Esophagus (tissue), 2 donors: ENCODE data around the gene PDE11A. TPM values are rescaled to one million over a fixed set of nuclear protein-coding genes. Genes with fewer than 3 reads are reported as not detected.

Experiments used
- H3K27ac ChIP-seq, 2 donors: one replicate each; pipeline ENCODE4 v1.5.1; 2013; ENCODE audit warnings: low read depth in 2 of 2, mild to moderate bottlenecking in 2 of 2, inconsistent platforms in 1 of 2, low read length in 1 of 2, moderate library complexity in 1 of 2
- H3K27me3 ChIP-seq, 2 donors: one replicate each; pipeline ENCODE4 v1.6.1; 2013; ENCODE audit warnings: low read length in 2 of 2, control low read depth in 1 of 2, mild to moderate bottlenecking in 1 of 2; ENCODE audit not compliant: insufficient read depth in 2 of 2, control insufficient read depth in 1 of 2
- H3K36me3 ChIP-seq, 2 donors: one replicate each; pipeline ENCODE4 v1.6.1; 2013; ENCODE audit warnings: low read length in 1 of 2; ENCODE audit not compliant: control insufficient read depth in 2 of 2, insufficient read depth in 2 of 2
- H3K4me1 ChIP-seq, 2 donors: one replicate each; pipeline ENCODE4 v1.6.1; 2013; ENCODE audit warnings: low read length in 1 of 2; ENCODE audit not compliant: control insufficient read depth in 2 of 2, insufficient read depth in 2 of 2
- H3K4me3 ChIP-seq, 2 donors: one replicate each; pipeline ENCODE4 v1.5.1; 2013; ENCODE audit warnings: low read length in 2 of 2, mild to moderate bottlenecking in 2 of 2, low read depth in 1 of 2, moderate library complexity in 1 of 2
- H3K9me3 ChIP-seq, 2 donors: one replicate each; pipeline ENCODE4 v1.6.1; 2013; ENCODE audit warnings: mild to moderate bottlenecking in 2 of 2, low read depth in 1 of 2, low read length in 1 of 2, moderate library complexity in 1 of 2; ENCODE audit not compliant: control insufficient read depth in 2 of 2, insufficient read depth in 1 of 2
- WGBS, 2 donors: extraction: QIAGEN DNeasy Blood & Tissue Kit; methylation state at CpG; one replicate each; pipeline ENCODE4 v1.1.7; 2013; 5-methylcytosine and 5-hydroxymethylcytosine counted together
- polyA plus RNA-seq, 2 donors: library from polyadenylated mRNA; stranded (reverse); fragments of 200-250 nt; gene quantifications; one replicate each; pipeline ENCODE4 v1.2.3, GENCODE V29; 2013
- donor health status: healthy with polysubstance abuse.
- donor health status: Bipolar disorder and iron deficiency.

The PDE11A gene
- polyA plus RNA-seq, 2 donors = not detected

DNA sequence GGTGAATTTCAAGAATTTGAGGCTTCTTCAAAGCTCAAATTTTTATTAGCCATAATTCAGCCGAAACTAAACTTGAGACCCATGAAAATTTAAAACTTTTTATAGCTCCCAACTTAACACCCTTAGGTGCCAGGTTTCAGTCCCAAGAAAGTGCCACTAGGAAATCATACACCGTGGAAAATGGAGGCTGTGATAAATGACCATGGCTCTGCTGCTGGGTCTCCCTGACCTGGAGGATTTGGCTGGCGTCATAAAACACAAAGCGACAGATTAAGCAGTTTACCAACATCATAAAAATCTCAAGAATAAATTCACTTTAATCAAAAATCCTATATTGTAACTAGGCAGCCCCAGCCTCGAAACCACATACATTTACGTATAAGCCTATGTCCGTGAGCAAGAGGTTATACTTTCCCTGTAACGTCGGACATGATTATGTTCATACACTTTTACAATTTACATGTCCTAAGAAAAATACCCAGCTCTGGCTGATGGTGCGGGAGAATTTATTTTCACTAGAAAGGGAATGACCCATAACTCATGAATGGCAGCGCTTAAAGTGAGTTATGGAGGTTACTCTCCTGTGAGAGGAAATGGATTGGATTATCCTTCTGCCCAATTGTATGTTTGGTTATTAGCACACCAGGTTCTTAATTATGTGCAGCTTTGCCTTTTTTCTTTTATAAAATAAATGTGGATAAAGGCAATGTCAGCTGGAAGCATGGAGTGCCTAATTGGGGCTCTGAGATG is 350.6 kb downstream of the PDE11A start:
- H3K27me3 ChIP-seq = no peaks in the 10 kb centered on the region
- WGBS, 2 donors = 82% methylated on average over 11 of the region's 11 CpGs
- H3K36me3 ChIP-seq = no peaks in the 10 kb centered on the region

DNA sequence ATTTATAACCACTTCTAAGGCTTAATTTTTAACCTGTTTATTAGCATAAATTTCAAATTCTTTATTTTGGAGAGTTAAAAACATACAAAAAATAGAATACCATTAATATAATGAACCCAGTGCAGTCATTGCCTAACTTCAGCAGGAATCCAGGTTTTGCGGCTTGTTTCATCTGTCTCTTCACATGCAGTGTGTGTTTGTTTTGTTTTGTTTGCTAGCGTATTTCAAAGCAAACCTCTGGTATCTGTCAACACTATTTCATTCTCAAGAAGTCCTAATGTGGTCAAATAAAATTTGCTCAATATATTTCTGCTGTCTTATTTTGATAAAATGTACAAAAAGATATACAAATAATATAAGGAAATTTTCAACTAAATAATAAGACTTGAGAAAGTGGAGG is 351.5 kb downstream of the PDE11A start:
- 94% methylated on average over 2 of the region's 2 CpGs for WGBS, 2 donors

More for the DNA sequence above, 350.6 kb downstream of the PDE11A start:
- Histone ChIP-seq H3K4me3 (no peak overlapping the region), H3K27ac (no peak overlapping the region), H3K4me1 (no peaks in the 10 kb centered on the region), H3K9me3 (no peaks in the 10 kb centered on the region)

DNA sequence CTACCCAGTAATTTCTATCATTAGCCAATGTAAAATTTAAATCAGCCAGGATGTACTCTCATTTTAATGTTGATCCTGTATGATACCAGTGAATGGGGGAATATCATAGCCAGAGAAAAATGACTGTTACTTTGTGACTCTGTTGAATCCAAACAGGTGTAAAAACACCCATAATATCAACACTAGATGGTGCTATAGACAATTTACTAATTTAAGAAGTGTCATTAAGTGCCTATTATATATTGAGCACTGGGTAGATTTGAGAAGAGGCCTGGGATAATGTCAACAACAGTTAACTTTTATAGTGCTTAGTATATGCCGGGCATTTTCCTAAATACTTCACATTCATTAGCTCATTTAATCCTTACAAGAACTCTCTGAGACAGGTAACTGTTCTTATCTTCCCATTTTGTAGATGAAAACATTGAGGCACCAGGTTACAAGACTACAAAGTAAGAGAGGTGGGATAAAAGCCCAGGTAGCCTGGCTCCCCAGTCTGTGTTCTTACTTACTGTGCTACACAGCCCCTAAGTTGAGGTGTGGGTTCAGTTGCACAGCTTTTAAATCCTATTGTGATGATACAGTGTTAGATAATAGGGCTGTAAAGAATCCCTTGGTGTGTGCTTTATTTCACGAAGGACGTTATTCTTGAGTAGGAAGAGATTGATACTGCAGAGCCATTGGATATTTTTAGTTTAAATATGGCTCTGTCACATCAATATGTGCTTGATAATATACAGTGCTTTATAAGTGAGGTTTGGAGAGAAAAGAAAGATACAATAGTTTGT is 354.6 kb downstream of the PDE11A start:
- Histone ChIP-seq H3K4me3 (no peak overlapping the region), H3K9me3 (no peaks in the 10 kb centered on the region), H3K27ac (no peak overlapping the region), H3K27me3 (no peaks in the 10 kb centered on the region), H3K36me3 (no peaks in the 10 kb centered on the region), H3K4me1 (no peaks in the 10 kb centered on the region)
- WGBS, 2 donors = 82% methylated on average over 3 of the region's 3 CpGs

More for the DNA sequence above, 351.5 kb downstream of the PDE11A start:
- Histone ChIP-seq H3K4me1 (no peaks in the 10 kb centered on the region), H3K36me3 (no peaks in the 10 kb centered on the region), H3K4me3 (no peak overlapping the region), H3K9me3 (no peaks in the 10 kb centered on the region), H3K27ac (no peak overlapping the region), H3K27me3 (no peaks in the 10 kb centered on the region)

DNA sequence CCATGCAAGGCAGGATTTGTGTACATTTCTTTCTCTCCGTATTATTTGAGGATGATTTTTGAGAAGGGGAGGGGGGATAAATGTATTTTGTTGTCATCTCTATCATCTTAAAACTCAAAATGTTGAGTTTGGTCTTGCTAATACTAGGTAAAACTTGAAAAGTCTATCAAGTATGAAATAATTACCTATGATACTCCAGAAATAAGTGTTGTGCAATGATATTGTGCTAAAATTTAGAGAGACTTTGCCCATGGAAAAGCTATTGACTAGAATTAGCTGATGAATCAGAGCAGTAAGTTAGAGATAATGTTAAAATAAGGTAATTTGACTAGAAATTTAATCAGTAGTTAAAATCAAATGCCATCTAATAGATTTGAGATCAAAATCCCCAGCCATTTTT is 356.1 kb downstream of the PDE11A start:
- 92 to 100% methylated on average over 1 of the region's 1 CpG for WGBS, 2 donors
- Histone ChIP-seq H3K4me1 (no peaks in the 10 kb centered on the region), H3K27me3 (no peaks in the 10 kb centered on the region), H3K4me3 (no peak overlapping the region), H3K36me3 (no peaks in the 10 kb centered on the region), H3K9me3 (no peaks in the 10 kb centered on the region), H3K27ac (no peak overlapping the region)

DNA sequence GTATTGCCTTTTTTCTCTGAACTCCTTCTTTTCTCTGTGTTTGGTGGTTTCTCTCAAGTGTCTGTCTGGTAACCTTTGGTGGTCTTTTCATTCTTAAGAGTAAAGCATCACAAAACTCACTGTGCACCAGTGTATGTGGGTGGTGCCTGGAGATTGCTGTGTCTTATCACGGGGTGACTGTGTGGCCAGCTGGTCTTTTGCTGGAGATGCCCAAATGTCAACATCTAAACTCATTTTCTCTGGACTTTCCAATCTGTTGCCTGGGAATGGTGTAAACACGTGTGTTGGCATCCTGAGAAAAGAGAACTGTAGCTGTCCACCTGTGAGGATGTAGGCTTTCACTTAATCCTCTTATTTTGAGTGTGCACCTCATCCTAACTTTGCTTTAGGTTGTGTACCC is 356.8 kb downstream of the PDE11A start:
- no peaks in the 10 kb centered on the region for H3K36me3 ChIP-seq
- no peaks in the 10 kb centered on the region for H3K9me3 ChIP-seq
- H3K4me3 ChIP-seq = no peak overlapping the region
- WGBS, 2 donors = 65 to 73% methylated on average over 2 of the region's 2 CpGs
- no peaks in the 10 kb centered on the region for H3K27me3 ChIP-seq
- H3K27ac ChIP-seq = no peak overlapping the region
- no peaks in the 10 kb centered on the region for H3K4me1 ChIP-seq

DNA sequence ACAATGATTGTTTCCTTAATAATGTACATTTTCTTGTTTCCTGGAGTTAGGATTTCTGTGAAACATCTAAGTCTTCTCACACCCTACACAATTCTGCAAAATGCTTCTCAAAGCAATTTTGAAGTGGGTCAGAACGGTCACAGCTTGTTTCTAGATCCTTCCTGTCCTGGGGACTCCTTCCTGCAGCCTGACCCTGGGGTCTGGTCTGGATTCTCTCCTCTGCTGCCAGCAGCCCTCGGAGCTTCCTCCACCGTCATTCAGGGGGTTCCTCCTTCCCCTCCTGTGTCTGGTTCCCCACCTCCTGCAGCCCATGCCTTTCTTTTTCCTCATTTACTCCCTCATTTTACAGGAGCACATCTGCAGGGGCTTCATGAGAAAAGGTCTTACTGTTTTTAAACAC is 357.9 kb downstream of the PDE11A start:
- H3K36me3 ChIP-seq = no peaks in the 10 kb centered on the region
- H3K9me3 ChIP-seq = no peaks in the 10 kb centered on the region
- H3K4me3 ChIP-seq = no peak overlapping the region
- H3K4me1 ChIP-seq = no peaks in the 10 kb centered on the region
- no peak overlapping the region for H3K27ac ChIP-seq
- WGBS, 2 donors = 49 to 61% methylated on average over 3 of the region's 3 CpGs
- H3K27me3 ChIP-seq = no peaks in the 10 kb centered on the region

DNA sequence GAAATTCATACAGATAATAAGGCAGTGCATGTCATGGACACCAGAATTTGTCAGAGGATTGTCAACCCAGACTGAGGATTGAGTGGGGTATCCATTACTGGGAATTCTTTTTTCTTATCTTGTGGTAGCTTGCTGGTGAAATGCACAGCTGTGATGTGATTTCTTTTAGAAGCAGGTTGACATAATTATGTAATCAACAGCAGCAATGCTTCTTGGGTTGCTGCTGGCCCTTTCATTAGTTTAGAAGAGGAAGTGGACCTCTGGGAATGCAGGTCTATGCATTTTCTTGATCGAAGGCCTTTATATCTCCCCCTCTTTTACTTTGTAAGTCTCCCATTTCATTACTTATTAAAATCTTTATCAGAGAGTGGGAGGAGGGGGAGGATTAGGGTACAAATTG is 360.1 kb downstream of the PDE11A start:
- Histone ChIP-seq H3K36me3 (no peaks in the 10 kb centered on the region), H3K4me1 (no peaks in the 10 kb centered on the region), H3K4me3 (no peak overlapping the region), H3K9me3 (no peaks in the 10 kb centered on the region), H3K27me3 (no peaks in the 10 kb centered on the region), H3K27ac (no peak overlapping the region)
- WGBS, 2 donors = 38 to 69% methylated on average over 1 of the region's 1 CpG

DNA sequence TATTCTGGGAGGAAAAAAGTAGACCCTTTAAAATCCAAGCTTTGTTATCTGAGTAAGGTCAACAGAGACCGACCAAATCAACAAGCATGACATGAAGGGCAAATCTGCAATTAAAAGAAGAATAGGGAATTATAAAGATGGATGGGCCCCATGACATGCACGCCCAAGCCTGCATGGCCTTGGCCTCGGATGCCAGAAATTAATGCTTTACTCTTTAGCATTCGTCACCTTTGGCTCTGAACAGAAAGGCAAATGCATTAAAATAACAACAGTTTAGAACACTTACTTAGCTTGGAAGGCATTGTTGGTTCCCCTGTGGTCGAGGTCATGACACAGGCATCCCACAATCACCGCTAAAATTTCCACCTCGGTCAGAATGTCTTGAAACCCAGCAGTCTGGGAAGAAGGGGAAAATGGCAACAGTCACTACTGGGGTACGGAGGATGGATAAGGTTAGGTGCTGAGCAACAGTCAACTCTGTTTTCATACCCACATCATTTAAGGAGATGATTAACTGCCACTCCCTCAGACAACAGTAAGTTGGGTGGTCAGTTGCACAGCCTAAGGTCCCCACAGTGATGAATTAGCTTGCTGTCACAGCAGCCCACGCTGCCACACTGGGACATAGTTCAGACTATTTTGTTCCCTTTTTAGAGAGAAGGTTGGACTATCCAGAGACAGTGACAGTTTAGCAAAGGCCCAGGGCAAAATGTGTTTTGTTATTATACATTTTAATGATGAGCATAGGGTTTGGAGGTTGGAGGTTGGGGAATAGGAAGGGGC is 360.9 kb downstream of the PDE11A start:
- Histone ChIP-seq H3K36me3 (no peaks in the 10 kb centered on the region), H3K4me1 (no peaks in the 10 kb centered on the region), H3K9me3 (no peaks in the 10 kb centered on the region), H3K4me3 (no peak overlapping the region), H3K27ac (no peak overlapping the region), H3K27me3 (no peaks in the 10 kb centered on the region)
- WGBS, 2 donors = 56 to 67% methylated on average over 9 of the region's 9 CpGs

DNA sequence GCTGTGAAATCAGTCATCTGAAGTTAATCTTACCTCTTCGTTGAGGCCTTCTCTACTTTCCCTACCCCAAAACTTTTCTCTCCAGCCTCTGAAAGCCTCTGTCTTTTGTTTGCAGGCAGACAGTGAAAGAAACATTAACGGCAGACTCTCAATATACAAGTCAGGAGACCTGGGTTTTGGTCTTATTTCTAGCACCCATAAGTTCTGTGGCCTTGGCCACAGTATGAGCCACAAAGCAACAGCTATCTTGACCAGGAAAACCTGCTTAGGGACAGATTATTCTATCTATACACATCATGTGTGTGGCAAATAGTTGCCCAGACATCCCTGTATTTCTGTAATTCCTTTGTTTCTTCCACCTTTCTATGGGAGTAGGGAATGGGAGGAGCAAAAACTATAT is 361.7 kb downstream of the PDE11A start:
- Histone ChIP-seq H3K36me3 (no peaks in the 10 kb centered on the region), H3K27me3 (no peaks in the 10 kb centered on the region), H3K4me1 (no peaks in the 10 kb centered on the region), H3K4me3 (no peak overlapping the region), H3K27ac (no peak overlapping the region), H3K9me3 (no peaks in the 10 kb centered on the region)
- 87 to 89% methylated on average over 2 of the region's 2 CpGs for WGBS, 2 donors
